K562 (cell line): ENCODE data around the gene MYH7B. TPM values are rescaled to one million over a fixed set of nuclear protein-coding genes. Genes with fewer than 3 reads are reported as not detected.
A peak's percentile ranks its signal among the peaks of the same experiment; 100 is the strongest.

Source experiments
- CBX5 ChIP-seq: IDR thresholded peaks from 2 replicates; pipeline ENCODE4 v1.6.1; 2014; ENCODE audit warnings: low read depth, borderline replicate concordance
- CCAR2 ChIP-seq: fragments of 200-400 bp; formaldehyde crosslinking; IDR thresholded peaks from 2 replicates; pipeline ENCODE4 v1.6.1; 2017; ENCODE audit warnings: mild to moderate bottlenecking, low read depth, low read length
- ELF4 ChIP-seq: fragments of 450-650 bp; formaldehyde crosslinking; IDR thresholded peaks from 2 replicates; pipeline ENCODE4 v1.4.0; 2022; ENCODE audit warnings: missing genetic modification characterization
- FUS ChIP-seq: fragments of 200-400 bp; formaldehyde crosslinking; optimal IDR thresholded peaks from 2 replicates; pipeline ENCODE3; 2017; ENCODE audit warnings: low read depth, low read length
- HDAC1 ChIP-seq, 2 experiments: fragments of 450-650 bp; IDR thresholded peaks; 2 replicates each; pipeline ENCODE4 v1.6.1; 2016 to 2017; ENCODE audit warnings: inconsistent platforms in 1 of 2, mild to moderate bottlenecking in 1 of 2, moderate library complexity in 1 of 2
- HLTF ChIP-seq: fragments of 450-650 bp; IDR thresholded peaks from 2 replicates; pipeline ENCODE4 v1.6.1; 2016
- HOMEZ ChIP-seq: fragments of 250-450 bp; sonication (Bioruptor Pico); IDR thresholded peaks from 2 replicates; pipeline ENCODE4 v1.4.0; 2020; ENCODE audit warnings: mild to moderate bottlenecking, moderate library complexity
- IFI16 ChIP-seq: fragments of 250-450 bp; sonication (Bioruptor Pico); IDR thresholded peaks from 2 replicates; pipeline ENCODE4 v2.1.2; 2022; ENCODE audit warnings: mild to moderate bottlenecking, inconsistent platforms
- KDM2B ChIP-seq: fragments of 250-450 bp; sonication (Bioruptor Pico); IDR thresholded peaks from 2 replicates; pipeline ENCODE4 v1.8.0; 2021; ENCODE audit warnings: mild to moderate bottlenecking, moderate library complexity
- NFIC ChIP-seq: fragments of 450-650 bp; IDR thresholded peaks from 2 replicates; pipeline ENCODE4 v1.6.1; 2017; ENCODE audit warnings: mild to moderate bottlenecking, inconsistent platforms
- RBBP5 ChIP-seq: fragments of 200-600 bp; sonication (generic); IDR thresholded peaks from 2 replicates; pipeline ENCODE4 v1.6.1; 2012; ENCODE audit warnings: borderline replicate concordance, mild to moderate bottlenecking, low read length, control low read depth, inconsistent platforms; ENCODE audit not compliant: insufficient read depth, poor library complexity, severe bottlenecking
- STAT5B ChIP-seq: fragments of 250-450 bp; sonication (Bioruptor Pico); IDR thresholded peaks from 2 replicates; pipeline ENCODE4 v1.8.0; 2021; ENCODE audit warnings: mild to moderate bottlenecking, inconsistent platforms
- TAF1 ChIP-seq: IDR thresholded peaks from 2 replicates; pipeline ENCODE4 v1.6.1; 2011; ENCODE audit warnings: mild to moderate bottlenecking, low read length, moderate library complexity; ENCODE audit not compliant: insufficient read depth, control insufficient read depth, severe bottlenecking; ENCODE audit errors: extremely low read depth
- TARDBP ChIP-seq: fragments of 450-650 bp; IDR thresholded peaks from 2 replicates; pipeline ENCODE4 v1.6.1; 2016
- TCF3 ChIP-seq: sonication (generic); formaldehyde crosslinking; IDR thresholded peaks from 2 replicates; pipeline ENCODE4 v1.4.0; 2020; ENCODE audit warnings: mild to moderate bottlenecking, missing genetic modification reagents
- YBX1 ChIP-seq: fragments of 450-650 bp; IDR thresholded peaks from 2 replicates; pipeline ENCODE4 v1.7.1; 2016; ENCODE audit warnings: mild to moderate bottlenecking
- ZBTB8A ChIP-seq: fragments of 450-650 bp; IDR thresholded peaks from 2 replicates; pipeline ENCODE4 v1.6.1; 2018; ENCODE audit warnings: mild to moderate bottlenecking, moderate library complexity; ENCODE audit not compliant: partially characterized antibody
- ZNF239 ChIP-seq: fragments of 250-450 bp; sonication (Bioruptor Pico); IDR thresholded peaks from 2 replicates; pipeline ENCODE4 v1.4.0; 2020; ENCODE audit warnings: mild to moderate bottlenecking
- ZNF24 ChIP-seq: fragments of 450-650 bp; IDR thresholded peaks from 2 replicates; pipeline ENCODE4 v1.6.1; 2016
- ZNF280A ChIP-seq: fragments of 450-650 bp; IDR thresholded peaks from 2 replicates; pipeline ENCODE4 v1.6.1; 2018; ENCODE audit warnings: mild to moderate bottlenecking, low read depth; ENCODE audit not compliant: partially characterized antibody
- ZNF431 ChIP-seq: sonication (generic); formaldehyde crosslinking; IDR thresholded peaks from 2 replicates; pipeline ENCODE4 v1.8.0; 2022; ENCODE audit warnings: mild to moderate bottlenecking, missing genetic modification reagents
- ZNF696 ChIP-seq: fragments of 250-450 bp; sonication (Bioruptor Pico); conservative IDR thresholded peaks from 2 replicates; pipeline ENCODE4 v1.4.0; 2020; ENCODE audit warnings: mild to moderate bottlenecking, moderate library complexity
- polyA plus RNA-seq, 8 experiments: library from polyadenylated mRNA; depleted of rRNA in 4 of 8; stranded (reverse) in 5 of 8; unstranded in 3 of 8; fragments of >200 nt; fragmentation: Nextera tagmentation in 2 of 8; fragmentation: Illumina TruSeq in 1 of 8; extraction: Ambion mirVana in 2 of 8; extraction: Trizol in 1 of 8; gene quantifications; 2 replicates each; pipeline versions ENCODE4 v1.2.1 to v1.2.3, GENCODE V29; 2011 to 2014; ENCODE audit warnings: inconsistent platforms in 1 of 8, missing spikeins in 1 of 8
- total RNA-seq, 7 experiments: library from RNA; depleted of rRNA in 6 of 7; stranded (reverse); fragments of >200 nt in 6 of 7; fragmentation: Illumina TruSeq in 2 of 7; extraction: Trizol in 2 of 7; gene quantifications; 2 replicates each; pipeline versions ENCODE4 v1.2.1 to v1.2.3, GENCODE V29; 2011 to 2021; ENCODE audit warnings: low replicate concordance in 1 of 7
- TF ChIP-seq, protein P1 (sequence below): fragments of 250-450 bp; sonication (Bioruptor Pico); IDR thresholded peaks from 2 replicates; pipeline ENCODE4 v1.5.0; 2021
- TF ChIP-seq, protein P2 (sequence below): sonication (generic); formaldehyde crosslinking; IDR thresholded peaks from 2 replicates; pipeline ENCODE4 v1.8.0; 2022; ENCODE audit warnings: missing genetic modification reagents, mild to moderate bottlenecking, borderline replicate concordance

The MYH7B gene
- total and polyA plus RNA-seq, 9 of the 15 experiments (the other 6 are each of a cell fraction or from before 2014, with no cell fraction given) = 0.07 to 0.34 (median 0.13) TPM; not detected in 3

DNA sequence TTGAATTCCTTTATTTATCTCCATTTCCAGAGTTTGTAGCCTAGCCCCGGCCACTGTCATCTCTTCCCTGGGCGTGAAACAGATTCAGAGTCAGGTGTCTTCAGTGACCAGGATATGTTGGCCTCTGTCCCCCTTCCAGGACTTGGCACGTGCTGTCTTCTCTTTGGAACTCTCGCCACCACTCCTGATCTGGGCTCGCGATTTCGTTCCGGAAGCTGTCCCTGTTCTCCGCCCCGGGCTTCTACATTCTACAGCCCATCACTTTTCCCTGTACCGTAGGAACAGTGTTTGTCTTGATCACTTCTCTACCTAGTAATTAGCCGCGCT, 801 bp upstream of the MYH7B start (continued):
- no peak for TF ChIP-seq ZBTB8A
- TF ChIP-seq, protein P1, sequence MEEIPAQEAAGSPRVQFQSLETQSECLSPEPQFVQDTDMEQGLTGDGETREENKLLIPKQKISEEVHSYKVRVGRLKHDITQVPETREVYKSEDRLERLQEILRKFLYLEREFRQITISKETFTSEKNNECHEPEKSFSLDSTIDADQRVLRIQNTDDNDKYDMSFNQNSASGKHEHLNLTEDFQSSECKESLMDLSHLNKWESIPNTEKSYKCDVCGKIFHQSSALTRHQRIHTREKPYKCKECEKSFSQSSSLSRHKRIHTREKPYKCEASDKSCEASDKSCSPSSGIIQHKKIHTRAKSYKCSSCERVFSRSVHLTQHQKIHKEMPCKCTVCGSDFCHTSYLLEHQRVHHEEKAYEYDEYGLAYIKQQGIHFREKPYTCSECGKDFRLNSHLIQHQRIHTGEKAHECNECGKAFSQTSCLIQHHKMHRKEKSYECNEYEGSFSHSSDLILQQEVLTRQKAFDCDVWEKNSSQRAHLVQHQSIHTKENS (CRISPR knock-in tag) = no peak
- no peak for TF ChIP-seq ELF4
- no peak for TF ChIP-seq ZNF24
- TF ChIP-seq ZNF696 (CRISPR knock-in tag) = no peak
- TF ChIP-seq HDAC1 (IDR thresholded peaks at IDR 0.05) = no peak
- no peak for TF ChIP-seq ZNF280A
- no peak for TF ChIP-seq ZNF431 (CRISPR knock-in tag)
- no peak for TF ChIP-seq KDM2B (CRISPR knock-in tag)
- TF ChIP-seq RBBP5 = no peak
- no peak for TF ChIP-seq IFI16 (CRISPR knock-in tag)
- no peak for TF ChIP-seq TAF1
- no peak for TF ChIP-seq ZNF239
- TF ChIP-seq CCAR2 = no peak
- TF ChIP-seq YBX1 = no peak
- TF ChIP-seq, protein P2, sequence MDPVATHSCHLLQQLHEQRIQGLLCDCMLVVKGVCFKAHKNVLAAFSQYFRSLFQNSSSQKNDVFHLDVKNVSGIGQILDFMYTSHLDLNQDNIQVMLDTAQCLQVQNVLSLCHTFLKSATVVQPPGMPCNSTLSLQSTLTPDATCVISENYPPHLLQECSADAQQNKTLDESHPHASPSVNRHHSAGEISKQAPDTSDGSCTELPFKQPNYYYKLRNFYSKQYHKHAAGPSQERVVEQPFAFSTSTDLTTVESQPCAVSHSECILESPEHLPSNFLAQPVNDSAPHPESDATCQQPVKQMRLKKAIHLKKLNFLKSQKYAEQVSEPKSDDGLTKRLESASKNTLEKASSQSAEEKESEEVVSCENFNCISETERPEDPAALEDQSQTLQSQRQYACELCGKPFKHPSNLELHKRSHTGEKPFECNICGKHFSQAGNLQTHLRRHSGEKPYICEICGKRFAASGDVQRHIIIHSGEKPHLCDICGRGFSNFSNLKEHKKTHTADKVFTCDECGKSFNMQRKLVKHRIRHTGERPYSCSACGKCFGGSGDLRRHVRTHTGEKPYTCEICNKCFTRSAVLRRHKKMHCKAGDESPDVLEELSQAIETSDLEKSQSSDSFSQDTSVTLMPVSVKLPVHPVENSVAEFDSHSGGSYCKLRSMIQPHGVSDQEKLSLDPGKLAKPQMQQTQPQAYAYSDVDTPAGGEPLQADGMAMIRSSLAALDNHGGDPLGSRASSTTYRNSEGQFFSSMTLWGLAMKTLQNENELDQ (CRISPR knock-in tag) = no peak
- no peak for TF ChIP-seq CBX5
- no peak for TF ChIP-seq FUS
- no peak for TF ChIP-seq HLTF
- no peak for TF ChIP-seq STAT5B (CRISPR knock-in tag)
- TF ChIP-seq TCF3 (CRISPR knock-in tag) = no peak
- no peak for TF ChIP-seq HOMEZ (CRISPR knock-in tag)
- peak; percentile 21; the same call in 1 of the 2 replicates for TF ChIP-seq NFIC
- no peak for TF ChIP-seq TARDBP
